Neural cell (in vitro differentiated cells): ENCODE measurements around the gene TNFRSF8.

Experiments used
- CTCF ChIP-seq: fragments of 450-650 bp; IDR thresholded peaks from 2 replicates; pipeline ENCODE4 v1.5.1; 2014; ENCODE audit warnings: antibody characterized with exemption, mild to moderate bottlenecking, moderate library complexity; ENCODE audit not compliant: poor library complexity, severe bottlenecking
- EZH2 ChIP-seq: fragments of 200-600, 300-800 bp; shearing (Covaris generic), sonication (generic); IDR thresholded peaks from 2 replicates; pipeline ENCODE4 v1.6.1; 2014; ENCODE audit warnings: antibody characterized with exemption, low read length, borderline replicate concordance, mild to moderate bottlenecking; ENCODE audit not compliant: insufficient read depth, poor library complexity, severe bottlenecking
- POLR2AphosphoS5 ChIP-seq: IDR thresholded peaks from 2 replicates; pipeline ENCODE4 v1.6.1; 2012
- RAD21 ChIP-seq: fragments of 450-650 bp; conservative IDR thresholded peaks from 2 replicates; pipeline ENCODE4 v1.6.1; 2014; ENCODE audit warnings: antibody characterized with exemption, mild to moderate bottlenecking, moderate library complexity
- REST ChIP-seq: IDR thresholded peaks from 2 replicates; pipeline ENCODE4 v1.6.1; 2012; ENCODE audit warnings: borderline replicate concordance
- SMC3 ChIP-seq: fragments of 450-650 bp; conservative IDR thresholded peaks from 2 replicates; pipeline ENCODE4 v1.6.1; 2014; ENCODE audit warnings: antibody characterized with exemption, mild to moderate bottlenecking, moderate library complexity; ENCODE audit not compliant: poor library complexity

GRCh38 chr1:12034381-12034801 lies 28.7 kb upstream of the TNFRSF8 start:
- TF ChIP-seq EZH2 (no peak), SMC3 (no peak), CTCF (no peak), POLR2AphosphoS5 (no peak), RAD21 (no peak), REST (no peak)
